EL (cell line): ENCODE measurements around the gene KCNIP4.

Source experiments
- DNase-seq: peaks from one replicate; pipeline ENCODE4 v3.0.0-alpha.2; 2016

The KCNIP4 gene

GRCh38 chr4:21554500-21554899 lies 394.1 kb downstream of the KCNIP4 start:
- DNase-seq: no peak

- no peak for DNase-seq
Measured at GRCh38 chr4:21554066-21554465, 394.5 kb downstream of the KCNIP4 start.

GRCh38 chr4:21552455-21552854 lies 396.1 kb downstream of the KCNIP4 start:
- no peak for DNase-seq

GRCh38 chr4:21544955-21545354 lies 403.6 kb downstream of the KCNIP4 start:
- no peak for DNase-seq

DNA sequence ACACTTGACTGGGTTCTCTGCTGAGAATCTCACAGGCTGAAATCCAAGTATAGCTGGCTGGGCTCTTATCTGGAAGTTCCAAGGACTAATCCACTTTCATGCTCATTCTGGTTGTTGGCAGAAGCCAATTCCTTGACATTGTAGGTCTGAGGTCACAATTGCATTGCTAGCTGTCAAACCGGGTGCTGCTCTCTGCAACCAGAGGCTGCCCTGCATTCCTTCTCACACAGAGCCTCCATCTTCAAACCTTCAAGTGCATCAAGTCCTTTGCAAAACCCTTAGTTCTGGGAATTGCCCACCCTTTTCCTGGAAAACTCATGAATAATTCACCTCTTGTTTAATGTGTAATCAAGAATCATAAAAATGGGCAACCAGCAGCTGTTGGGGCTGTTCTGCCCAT lies 404.2 kb downstream of the KCNIP4 start:
- DNase-seq: no peak

DNA sequence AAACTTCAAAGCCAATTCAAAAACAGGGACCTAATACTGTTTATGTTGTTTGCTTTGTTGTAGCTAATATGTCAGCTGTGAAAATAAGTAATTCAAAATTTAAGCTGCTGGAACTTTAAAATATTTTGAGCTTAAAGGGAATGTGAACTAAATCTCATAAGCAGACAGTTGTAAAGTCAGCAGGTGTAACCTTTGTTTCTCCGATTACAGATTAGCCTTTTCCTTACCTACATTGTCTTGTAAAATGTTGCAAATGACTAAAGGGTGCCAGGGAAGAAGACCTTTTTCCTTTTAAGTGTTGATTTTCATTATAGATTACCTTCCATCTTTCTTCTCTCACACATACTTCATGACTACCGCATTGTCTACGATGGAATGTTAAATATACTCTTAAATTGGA lies 405.1 kb downstream of the KCNIP4 start:
- DNase-seq: no peak

GRCh38 chr4:21535898-21536297 lies 412.7 kb downstream of the KCNIP4 start:
- no peak for DNase-seq

DNA sequence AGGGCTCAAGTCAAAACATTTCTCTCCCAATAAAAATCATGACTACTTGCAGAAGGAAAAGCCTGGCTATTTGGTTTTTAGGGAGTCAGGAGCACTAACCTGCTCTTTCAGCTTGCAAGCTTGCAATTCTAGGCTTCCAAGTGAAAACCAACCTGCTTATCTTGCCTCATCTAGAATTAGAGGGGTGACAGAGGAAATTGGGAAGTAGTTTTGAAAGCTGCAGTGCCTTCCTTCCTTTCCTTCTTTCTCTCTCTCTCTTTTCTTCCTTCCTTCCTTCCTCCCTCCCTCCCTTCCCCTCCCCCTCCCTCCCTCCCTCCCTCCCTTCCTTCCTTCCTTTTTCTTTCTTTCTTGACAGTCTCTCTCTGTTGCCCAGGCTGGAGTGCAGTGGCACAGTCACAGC lies 417.5 kb downstream of the KCNIP4 start:
- no peak for DNase-seq

DNA sequence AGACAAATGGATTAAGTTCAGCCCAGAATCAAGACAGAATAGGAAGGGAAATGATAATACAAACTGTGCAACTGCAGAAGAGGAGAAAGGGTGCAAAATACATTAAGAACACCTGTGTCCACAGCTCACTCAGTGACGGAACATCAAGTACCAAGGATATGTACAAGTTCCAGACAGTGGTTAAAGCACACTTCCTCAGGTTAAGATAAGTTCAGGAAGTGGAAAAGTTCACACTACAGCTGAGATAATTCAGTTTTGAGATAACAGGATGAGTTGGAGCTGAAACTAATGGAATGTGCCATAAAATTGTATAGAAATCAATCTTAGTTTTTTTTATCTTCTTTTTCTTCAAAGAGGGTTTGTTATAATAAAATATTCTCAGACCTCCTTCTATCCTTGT lies 419.4 kb downstream of the KCNIP4 start:
- DNase-seq: no peak

GRCh38 chr4:21522296-21522695 lies 426.3 kb downstream of the KCNIP4 start:
- DNase-seq: no peak

- DNase-seq: no peak
Measured at GRCh38 chr4:21517126-21517859, 431.3 kb downstream of the KCNIP4 start.

- no peak for DNase-seq
Measured at GRCh38 chr4:21514022-21514694, 434.4 kb downstream of the KCNIP4 start.

DNA sequence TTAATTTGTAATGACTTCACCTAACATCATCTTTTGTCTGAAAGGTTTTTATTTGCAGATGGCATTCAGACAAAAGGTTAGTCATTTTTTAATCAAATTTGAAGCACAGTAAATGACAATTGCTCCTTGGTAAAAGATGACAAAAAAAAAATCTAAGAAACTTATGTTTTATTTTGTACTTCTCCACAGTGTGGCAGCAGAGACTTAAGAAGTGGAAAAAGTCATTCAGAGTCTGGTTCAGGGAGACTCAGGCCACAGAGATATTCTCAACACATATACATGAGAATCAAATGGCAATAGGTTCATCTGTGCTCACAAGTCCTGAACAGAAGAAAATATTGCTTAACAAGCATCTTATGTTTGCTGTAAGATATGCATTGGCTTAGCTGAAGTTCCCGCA lies 436.2 kb downstream of the KCNIP4 start:
- DNase-seq: peak; percentile 21

GRCh38 chr4:21507439-21507838 lies 441.1 kb downstream of the KCNIP4 start:
- peak; percentile 2 for DNase-seq

DNA sequence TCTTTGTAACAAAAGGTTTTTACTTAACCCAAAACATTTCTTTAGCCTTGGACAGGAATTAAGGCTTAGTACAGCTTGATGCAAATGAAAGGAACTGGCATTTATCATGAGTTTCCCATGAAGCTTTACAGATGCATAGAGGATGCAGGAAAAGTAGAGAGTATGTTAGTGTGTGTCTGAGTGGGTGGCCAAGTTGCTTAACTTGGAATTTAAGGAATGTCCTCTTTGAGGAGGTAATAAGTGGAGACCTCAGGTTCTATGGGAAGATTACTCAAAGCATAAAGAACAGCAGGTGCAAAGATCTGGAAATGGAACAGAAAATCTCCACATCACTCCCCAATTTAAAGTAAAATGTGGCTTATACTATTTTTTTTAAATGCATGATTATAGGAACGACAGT lies 457.9 kb downstream of the KCNIP4 start:
- no peak for DNase-seq

DNA sequence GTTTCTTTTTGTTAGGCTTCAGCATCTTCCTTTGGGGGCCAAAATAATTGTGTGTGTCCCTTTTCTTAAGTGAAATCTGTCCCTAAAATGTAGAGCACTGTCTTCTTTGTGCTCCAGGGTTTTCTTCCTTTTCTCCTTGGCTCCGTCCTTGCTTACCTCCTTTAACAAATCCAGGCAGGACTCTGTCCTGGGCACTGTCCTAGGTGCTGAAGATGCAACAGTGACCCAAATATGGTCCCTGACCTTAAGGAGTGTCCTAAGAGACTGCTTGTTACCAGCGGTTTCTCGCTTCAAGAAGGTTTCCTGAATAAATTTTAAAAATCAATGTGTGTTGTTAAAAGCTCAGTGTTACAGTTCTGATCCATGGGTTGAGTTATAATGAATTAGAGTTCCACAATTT lies 471.8 kb downstream of the KCNIP4 start:
- peak; percentile 2 for DNase-seq

GRCh38 chr4:21474195-21474594 lies 474.4 kb downstream of the KCNIP4 start:
- no peak for DNase-seq

- peak; percentile 49 for DNase-seq
Measured at GRCh38 chr4:21470535-21470934, 478.0 kb downstream of the KCNIP4 start.

DNA sequence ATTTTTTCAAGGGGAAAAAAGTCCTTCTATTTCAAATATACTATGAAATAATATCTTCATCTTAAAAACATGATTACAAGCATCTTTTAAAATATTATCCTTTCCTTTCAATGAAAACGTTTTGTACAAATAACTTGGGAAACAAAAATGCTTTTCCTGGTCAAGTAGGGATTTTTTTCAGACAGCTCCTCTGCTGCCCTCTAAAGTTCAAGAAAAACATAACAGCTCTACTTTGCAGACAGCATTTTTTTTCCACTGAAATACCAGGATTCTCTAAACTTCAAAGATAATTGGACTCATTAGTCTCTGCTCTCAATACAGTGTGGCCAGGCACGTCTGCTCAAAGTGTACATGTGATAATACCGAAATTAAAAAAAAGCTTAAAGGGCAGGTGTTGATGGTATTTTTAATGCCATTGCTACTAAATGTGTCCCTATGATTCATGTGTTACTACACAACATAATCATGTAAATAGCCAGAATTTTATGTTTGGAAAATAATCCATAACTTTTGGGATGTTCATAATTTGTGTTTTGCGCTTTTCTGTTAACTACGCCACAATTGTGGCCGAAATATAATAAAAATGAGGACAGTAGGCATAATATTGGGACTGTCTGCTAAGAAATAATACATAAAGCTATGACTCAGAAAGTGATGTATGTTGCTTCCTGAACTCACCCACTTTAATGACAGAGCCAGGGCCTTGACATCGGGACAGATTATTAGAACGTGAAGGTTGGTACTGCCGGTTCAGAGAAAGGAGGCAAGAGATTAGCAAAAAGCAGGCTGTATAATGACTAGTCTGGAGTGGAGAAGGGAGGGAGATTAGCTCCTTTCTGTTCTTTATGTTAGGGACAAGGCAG lies 478.9 kb downstream of the KCNIP4 start:
- DNase-seq: peak; percentile 4

- no peak for DNase-seq
Measured at GRCh38 chr4:21467551-21467950, 481.0 kb downstream of the KCNIP4 start.

GRCh38 chr4:21457086-21457840 lies 491.3 kb downstream of the KCNIP4 start:
- no peak for DNase-seq

DNA sequence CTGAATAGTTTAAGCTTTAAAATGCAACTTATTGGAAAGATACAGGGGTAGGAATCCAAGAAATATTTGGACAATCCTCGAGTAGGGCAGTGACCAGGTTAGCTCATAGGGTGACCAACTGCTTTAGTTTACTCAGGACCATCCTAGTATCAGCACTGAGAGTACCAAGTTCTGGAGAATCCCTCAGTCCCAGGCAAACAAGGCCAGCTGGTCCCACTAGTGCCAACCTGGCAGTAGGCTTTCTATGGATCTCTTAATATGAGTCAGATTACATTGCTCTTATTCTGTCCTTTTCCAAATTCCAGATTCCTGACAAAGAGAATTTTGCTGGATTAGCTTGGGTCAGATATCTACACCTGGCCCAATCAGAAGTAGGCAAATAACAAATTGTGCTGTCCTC lies 493.7 kb downstream of the KCNIP4 start:
- no peak for DNase-seq

- no peak for DNase-seq
Measured at GRCh38 chr4:21454201-21454600, 494.4 kb downstream of the KCNIP4 start.
